Pancreas (tissue), 10 donors: ENCODE data around the gene RNF182. TPM values are rescaled to one million over a fixed set of nuclear protein-coding genes. Genes with fewer than 3 reads are reported as not detected.
"Not testable (repeated sequence)": the region's sequence is repeated elsewhere in the genome, so short reads cannot be mapped to it uniquely, and the experiment has no call there.

Experiments used
- ATAC-seq, 4 donors: fragments of 200-7000 bp; cut with Tn5 transposase; one replicate each; pipeline versions ENCODE4 v1.8.0 to v1.9.1; 2020; ENCODE audit warnings: mild to moderate bottlenecking in 4 of 4, moderate library complexity in 4 of 4
- DNase-seq, 6 donors: peaks; one replicate each; pipeline ENCODE4 v3.0.0-alpha.2; 2020
- FAIRE-seq: peaks from 2 replicates; lab custom pipeline; 2012; peaks lifted over from hg19 to GRCh38; lab: Jason Lieb, UNC
- H3K27ac ChIP-seq, 4 donors: fragments of 200-600 bp; sonication (generic); 1 replicate in 3 of 4; 2 replicates in 1 of 4; pipeline versions ENCODE4 v1.5.0 to v1.8.0; 2020
- H3K27me3 ChIP-seq, 4 donors: fragments of 200-600 bp; one replicate each; pipeline ENCODE4 v1.8.0; 2021
- H3K36me3 ChIP-seq, 3 donors: fragments of 200-600 bp; sonication (generic) in 1 of 3; one replicate each; pipeline versions ENCODE4 v1.5.0 to v1.8.0; 2020 to 2021
- H3K4me1 ChIP-seq, 3 donors: fragments of 200-600 bp; one replicate each; pipeline ENCODE4 v1.8.0; 2021
- H3K4me3 ChIP-seq, 4 donors: fragments of 200-600 bp; sonication (generic) in 2 of 4; one replicate each; pipeline versions ENCODE4 v1.5.0 to v1.8.0; 2020 to 2021
- H3K9me3 ChIP-seq, 4 donors: fragments of 200-600 bp; one replicate each; pipeline ENCODE4 v1.8.0; 2021
- CTCF ChIP-seq, 4 donors: fragments of 200-600 bp; sonication (generic) in 3 of 4; IDR thresholded peaks; one replicate each; pipeline versions ENCODE4 v1.5.0 to v1.8.0; 2021; ENCODE audit warnings: antibody characterized with exemption in 4 of 4
- WGBS, 2 donors: extraction: QIAGEN DNeasy Blood & Tissue Kit; methylation state at CpG; one replicate each; pipeline ENCODE4 v1.1.7; 2013; 5-methylcytosine and 5-hydroxymethylcytosine counted together
- intact Hi-C, 3 donors: fragments of 100-400 bp; cut with DNase I; formaldehyde crosslinking; loops; one replicate each; pipeline versions ENCODE4 v1.11.1 to v1.14.2; 2022
- polyA plus RNA-seq, 2 donors: library from polyadenylated mRNA; stranded (reverse); fragments of 200-250 nt; gene quantifications; one replicate each; pipeline ENCODE4 v1.2.3, GENCODE V29; 2013
- total RNA-seq, 6 donors: library from RNA; stranded (reverse); fragmentation: NEBNext Ultra II Directional in 4 of 6; extraction: Animal tissue kit (Norgen Biotek cat#: 25700) in 4 of 6; gene quantifications; one replicate each; pipeline versions ENCODE4 v1.2.1 to v1.2.4, GENCODE V29; 2021 to 2023
- donor health status: healthy with polysubstance abuse.
- donor health status: DM: no; HTN: no; CAD: no; lungs with moderate emphysema.
- donor health status: DM: no; HTN: no; CAD: no.
- donor health status: control.
- donor health status: control.
- donor health status: Bipolar disorder and iron deficiency.
- donor health status: DM: yes; HTN: yes; CAD: no.
- donor health status: DM: no; HTN: no; CAD: no.
- donor health status: DM: no; HTN: no; CAD: no.
- donor health status: DM: yes; HTN: yes; CAD: no.

The RNF182 gene
- total and polyA plus RNA-seq, 8 donors, result 0.34 to 2.2 (median 0.77) TPM

- intact Hi-C loops, result no loop called here
- Histone ChIP-seq H3K27ac (no peak overlapping the region), H3K4me3 (no peak overlapping the region), H3K27me3 (no peaks in the 10 kb centered on the region), H3K36me3 (no peaks in the 10 kb centered on the region), H3K4me1 (no peaks in the 10 kb centered on the region), H3K9me3 (no peaks in the 10 kb centered on the region)
- no peak for FAIRE-seq
- DNase-seq, result no peak
- TF ChIP-seq CTCF (IDR thresholded peaks at IDR 0.05), result no peak
- WGBS, 2 donors, result 68 to 73% methylated on average over 3 of the region's 3 CpGs
- no peak for ATAC-seq
Measured at GRCh38 chr6:13971303-13971702, 46.6 kb downstream of the RNF182 start.

GRCh38 chr6:13972602-13973001 lies 47.9 kb downstream of the RNF182 start:
- FAIRE-seq, ATAC-seq, H3K4me3 ChIP-seq, H3K36me3 ChIP-seq, intact Hi-C loops, H3K9me3 ChIP-seq, H3K27me3 ChIP-seq, H3K4me1 ChIP-seq, DNase-seq, H3K27ac ChIP-seq: not testable (repeated sequence)
- WGBS, 2 donors, result 58 to 60% methylated on average over 3 of the region's 3 CpGs

- DNase-seq, H3K4me3 ChIP-seq, H3K36me3 ChIP-seq, intact Hi-C loops, H3K27ac ChIP-seq, H3K9me3 ChIP-seq, H3K27me3 ChIP-seq, ATAC-seq, H3K4me1 ChIP-seq, FAIRE-seq: not testable (repeated sequence)
- WGBS, 2 donors, result 77 to 85% methylated on average over 3 of the region's 3 CpGs
Measured at GRCh38 chr6:13973422-13973821, 48.7 kb downstream of the RNF182 start.

- WGBS, 2 donors, result 74 to 83% methylated on average over 6 of the region's 6 CpGs
- ATAC-seq, result no peak
- peaks cover 0 to 6% (median 0%) of the 10 kb centered on the region in 4 donors for H3K27me3 ChIP-seq
- no peaks in the 10 kb centered on the region for H3K4me1 ChIP-seq
- no peaks in the 10 kb centered on the region for H3K36me3 ChIP-seq
- DNase-seq, result no peak
- intact Hi-C loops, result no loop called here
- H3K4me3 ChIP-seq, result no peak overlapping the region
- TF ChIP-seq CTCF (IDR thresholded peaks at IDR 0.05), result no peak
- H3K9me3 ChIP-seq, result no peaks in the 10 kb centered on the region
- H3K27ac ChIP-seq, result no peak overlapping the region
- FAIRE-seq, result no peak
Measured at GRCh38 chr6:13978102-13978640, 53.4 kb downstream of the RNF182 start.

GRCh38 chr6:13978787-13979186 lies 54.0 kb downstream of the RNF182 start:
- no peak for TF ChIP-seq CTCF (IDR thresholded peaks at IDR 0.05)
- WGBS, 2 donors, result 62 to 65% methylated on average over 2 of the region's 2 CpGs
- no peaks in the 10 kb centered on the region for H3K4me1 ChIP-seq
- FAIRE-seq (no peak), ATAC-seq (no peak), DNase-seq (no peak)
- intact Hi-C loops, result no loop called here
- H3K27me3 ChIP-seq, result peaks cover 0 to 6% (median 0%) of the 10 kb centered on the region in 4 donors
- no peaks in the 10 kb centered on the region for H3K36me3 ChIP-seq
- H3K4me3 ChIP-seq, result no peak overlapping the region
- no peak overlapping the region for H3K27ac ChIP-seq
- H3K9me3 ChIP-seq, result no peaks in the 10 kb centered on the region

- Histone ChIP-seq H3K27ac (no peak overlapping the region), H3K4me1 (no peaks in the 10 kb centered on the region), H3K9me3 (no peaks in the 10 kb centered on the region), H3K27me3 (peaks cover 0 to 6% (median 0%) of the 10 kb centered on the region in 4 donors), H3K36me3 (no peaks in the 10 kb centered on the region), H3K4me3 (no peak overlapping the region)
- no peak for TF ChIP-seq CTCF (IDR thresholded peaks at IDR 0.05)
- FAIRE-seq (no peak), ATAC-seq (no peak), DNase-seq (no peak)
- 62 to 71% methylated on average over 9 of the region's 9 CpGs for WGBS, 2 donors
- intact Hi-C loops, result no loop called here
Measured at GRCh38 chr6:13979284-13980171, 54.8 kb downstream of the RNF182 start.
